ENCODE results near the gene SEC61B.

The SEC61B gene

DNA sequence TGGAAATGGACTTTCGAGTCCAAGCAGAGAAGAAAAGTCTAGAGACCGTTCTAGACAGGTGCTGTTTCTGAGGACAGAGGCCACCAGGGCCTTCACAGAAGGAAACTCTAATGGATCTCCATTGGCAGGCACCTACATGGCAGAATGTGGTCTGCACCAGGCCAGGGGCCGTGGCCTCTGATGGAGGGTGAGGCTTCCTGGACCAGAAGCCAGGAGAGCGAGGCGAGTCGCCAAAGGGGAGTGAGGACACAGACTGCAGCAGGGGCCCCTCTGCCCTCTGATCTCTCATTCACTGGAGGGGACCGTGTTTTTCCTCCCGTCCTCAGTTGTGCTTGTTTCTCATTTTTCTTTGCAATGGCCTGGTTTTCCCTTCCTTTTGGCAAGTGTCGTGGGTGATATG lies 41.4 kb upstream of the SEC61B start:
- TF ChIP-seq, protein P1, sequence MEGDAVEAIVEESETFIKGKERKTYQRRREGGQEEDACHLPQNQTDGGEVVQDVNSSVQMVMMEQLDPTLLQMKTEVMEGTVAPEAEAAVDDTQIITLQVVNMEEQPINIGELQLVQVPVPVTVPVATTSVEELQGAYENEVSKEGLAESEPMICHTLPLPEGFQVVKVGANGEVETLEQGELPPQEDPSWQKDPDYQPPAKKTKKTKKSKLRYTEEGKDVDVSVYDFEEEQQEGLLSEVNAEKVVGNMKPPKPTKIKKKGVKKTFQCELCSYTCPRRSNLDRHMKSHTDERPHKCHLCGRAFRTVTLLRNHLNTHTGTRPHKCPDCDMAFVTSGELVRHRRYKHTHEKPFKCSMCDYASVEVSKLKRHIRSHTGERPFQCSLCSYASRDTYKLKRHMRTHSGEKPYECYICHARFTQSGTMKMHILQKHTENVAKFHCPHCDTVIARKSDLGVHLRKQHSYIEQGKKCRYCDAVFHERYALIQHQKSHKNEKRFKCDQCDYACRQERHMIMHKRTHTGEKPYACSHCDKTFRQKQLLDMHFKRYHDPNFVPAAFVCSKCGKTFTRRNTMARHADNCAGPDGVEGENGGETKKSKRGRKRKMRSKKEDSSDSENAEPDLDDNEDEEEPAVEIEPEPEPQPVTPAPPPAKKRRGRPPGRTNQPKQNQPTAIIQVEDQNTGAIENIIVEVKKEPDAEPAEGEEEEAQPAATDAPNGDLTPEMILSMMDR (IDR thresholded peaks at IDR 0.05), result no peak
- TF ChIP-seq ZFX (IDR thresholded peaks at IDR 0.05; ENCODE audit: borderline replicate concordance), result no peak
- no peak overlapping the region for H3K27ac ChIP-seq

DNA sequence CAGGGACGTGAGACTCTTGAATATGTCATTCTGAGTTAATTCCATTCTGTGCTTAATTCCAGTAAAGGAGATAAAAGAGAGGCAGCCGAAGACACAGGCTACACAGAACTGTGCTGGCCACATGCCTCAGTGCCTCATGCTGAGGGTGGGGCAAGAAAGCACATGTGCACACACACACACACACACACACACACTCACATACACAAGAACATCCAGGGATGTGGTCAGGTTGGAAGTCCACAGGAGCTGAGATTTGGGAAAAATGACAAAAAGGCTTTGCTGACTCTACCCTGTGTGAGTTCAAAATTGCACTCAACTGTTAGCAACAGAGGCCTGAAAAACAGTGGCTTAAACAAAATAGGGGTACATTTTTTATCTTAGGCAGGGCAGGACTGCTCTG lies 40.9 kb upstream of the SEC61B start:
- no peak overlapping the region for H3K27ac ChIP-seq
- no peak for TF ChIP-seq ZFX (IDR thresholded peaks at IDR 0.05; ENCODE audit: borderline replicate concordance)
- TF ChIP-seq, protein P1 (IDR thresholded peaks at IDR 0.05), result no peak

DNA sequence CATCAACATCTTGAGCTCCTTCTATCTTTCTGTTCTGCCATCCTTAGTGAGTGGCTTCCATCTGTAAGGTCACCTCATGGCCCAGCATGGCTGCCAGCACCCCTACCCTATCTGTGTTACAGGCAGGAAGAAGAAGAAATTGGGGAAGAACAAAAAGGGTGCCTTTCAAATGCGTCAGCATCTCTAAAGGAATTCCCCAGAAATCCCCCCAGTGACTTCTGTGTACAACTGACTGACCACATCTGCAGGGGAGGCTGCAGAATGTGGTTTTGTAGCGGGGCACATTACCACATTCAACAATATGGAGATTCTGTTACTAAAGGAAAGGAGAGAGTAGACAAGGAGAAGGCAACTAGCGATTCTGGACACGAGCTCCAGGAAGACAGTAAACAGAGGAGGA lies 40.5 kb upstream of the SEC61B start:
- no peak overlapping the region for H3K27ac ChIP-seq
- no peak for TF ChIP-seq ZFX (IDR thresholded peaks at IDR 0.05; ENCODE audit: borderline replicate concordance)
- TF ChIP-seq, protein P1 (IDR thresholded peaks at IDR 0.05), result no peak

DNA sequence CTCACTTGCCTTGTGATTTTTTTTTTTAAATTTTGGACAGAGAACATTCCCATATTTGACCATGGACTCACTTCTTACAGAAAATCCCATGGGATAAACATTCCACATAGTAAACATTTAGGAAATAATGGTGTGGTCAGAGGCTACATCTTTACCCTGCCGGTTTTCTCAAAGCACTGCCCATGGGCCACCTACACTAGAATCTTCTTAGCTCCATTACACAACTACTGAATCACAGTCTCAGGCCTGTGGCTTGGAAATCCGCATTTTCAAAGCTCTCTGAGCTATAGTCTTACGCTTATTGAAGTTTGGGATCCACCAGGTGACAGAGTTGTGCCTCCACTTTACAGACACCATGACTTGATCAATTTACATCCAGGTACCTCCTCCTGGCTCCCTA lies 39.7 kb upstream of the SEC61B start:
- no peak overlapping the region for H3K27ac ChIP-seq
- TF ChIP-seq, protein P1 (IDR thresholded peaks at IDR 0.05), result no peak
- no peak for TF ChIP-seq ZFX (IDR thresholded peaks at IDR 0.05; ENCODE audit: borderline replicate concordance)

DNA sequence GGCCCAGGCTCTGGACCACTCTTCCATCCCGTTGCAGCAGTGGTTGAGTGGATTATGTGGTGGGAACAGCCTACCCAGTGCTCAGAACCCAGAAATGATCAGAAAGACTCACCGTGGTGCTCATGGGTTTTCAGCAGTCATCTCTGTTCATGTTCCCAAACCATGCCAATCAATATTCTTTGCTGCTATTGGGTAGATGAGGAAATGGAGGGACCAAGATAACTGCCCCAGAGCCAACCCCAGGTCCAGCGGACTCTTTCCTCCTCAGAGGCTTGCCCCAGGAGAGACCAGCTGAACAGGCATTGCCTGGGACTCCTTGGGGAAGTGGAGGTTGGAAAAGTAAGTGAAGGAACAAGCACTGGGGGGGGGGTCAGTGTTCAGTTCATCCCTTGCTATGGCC lies 38.5 kb upstream of the SEC61B start:
- H3K27ac ChIP-seq, result no peak overlapping the region
- TF ChIP-seq, protein P1 (IDR thresholded peaks at IDR 0.05), result no peak

DNA sequence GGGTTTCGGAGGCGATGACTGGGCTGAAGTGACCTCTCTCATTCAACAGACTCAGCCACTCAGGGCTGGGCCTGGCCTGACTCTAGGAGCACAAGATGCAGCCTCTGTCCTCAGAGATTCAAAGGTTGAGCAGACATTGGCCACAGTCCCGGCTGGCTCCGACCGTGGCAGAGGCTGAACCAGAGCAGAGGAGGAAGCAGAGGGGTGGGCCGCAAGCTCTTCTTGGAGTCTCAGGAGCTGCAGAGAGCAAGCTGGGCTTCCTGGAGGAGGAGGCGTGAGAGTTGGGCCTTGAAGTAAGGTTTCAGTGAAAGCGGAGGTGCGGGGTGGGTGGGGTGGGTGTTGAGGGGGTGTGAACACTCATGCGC lies 38.0 kb upstream of the SEC61B start:
- TF ChIP-seq, protein P1 (IDR thresholded peaks at IDR 0.05), result no peak
- TF ChIP-seq ZFX (IDR thresholded peaks at IDR 0.05; ENCODE audit: borderline replicate concordance), result no peak
- H3K27ac ChIP-seq, result no peak overlapping the region

DNA sequence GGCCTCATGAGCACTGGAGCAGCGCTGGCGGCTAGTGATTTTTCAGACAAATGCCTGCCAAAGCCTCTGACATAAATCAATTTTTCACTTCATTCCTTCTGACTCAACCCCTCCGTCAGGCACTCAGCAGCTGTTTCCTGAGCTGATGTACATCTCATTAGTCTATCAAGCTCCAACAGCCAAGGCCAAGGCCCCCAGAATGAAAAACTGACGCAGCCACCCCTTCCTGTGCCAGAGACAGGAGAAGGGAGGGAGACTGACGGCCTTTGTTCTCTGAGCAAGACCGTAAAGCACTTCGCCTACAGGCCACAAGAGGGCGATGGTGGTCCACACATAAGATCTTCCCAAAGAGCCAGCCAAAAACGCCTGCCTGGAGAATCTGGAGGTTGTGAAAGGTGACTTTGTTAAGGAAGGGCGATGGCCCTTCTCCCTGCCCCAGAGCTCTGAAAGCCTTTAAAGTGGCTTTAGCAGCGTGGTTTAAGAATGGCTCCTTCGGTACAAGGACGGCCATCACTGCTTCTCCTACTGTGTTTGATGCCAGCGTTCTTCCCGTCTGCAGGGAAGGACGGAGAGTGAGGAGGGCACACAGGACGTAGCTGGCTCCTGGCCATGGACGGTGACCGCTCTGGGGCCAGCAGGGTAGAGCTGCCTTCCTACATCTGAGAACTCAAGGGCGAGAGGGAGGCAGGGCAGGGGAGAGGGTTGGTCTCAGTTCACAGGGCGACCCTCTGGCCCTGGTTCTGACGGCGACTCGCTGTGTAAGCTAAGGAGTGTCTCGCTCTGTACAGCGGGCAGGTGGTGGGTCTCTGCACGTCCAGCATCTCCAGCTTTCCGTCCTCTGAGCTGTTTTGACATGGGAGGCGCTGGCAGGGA lies 37.4 kb upstream of the SEC61B start:
- TF ChIP-seq ZFX (IDR thresholded peaks at IDR 0.05; ENCODE audit: borderline replicate concordance), result no peak
- TF ChIP-seq, protein P1 (IDR thresholded peaks at IDR 0.05), result peak; percentile 85
- H3K27ac ChIP-seq, result no peak overlapping the region

Data from 22Rv1 (cell line).